ENCODE results near the gene GRK6. TPM values are rescaled to one million over a fixed set of nuclear protein-coding genes. Genes with fewer than 3 reads are reported as not detected.

The GRK6 gene
- total and polyA plus RNA-seq, 9 of the 15 experiments (the other 6 are each of a cell fraction or from before 2014, with no cell fraction given) = 0.63 to 122 (median 44.5) TPM

- Histone ChIP-seq H3K4me3 (no peak overlapping the region), H3K9ac (ENCODE audit: insufficient read depth in 1 of 2, low read depth in 2 of 2, low read length in 2 of 2) (no peak overlapping the region), H3K79me2 (ENCODE audit: control insufficient read depth, insufficient read depth, low read length) (peaks cover 10% of the 10 kb centered on the region; the same call in 2 of the 3 replicates), H4K20me1 (replicated peaks; ENCODE audit: control insufficient read depth, insufficient read depth, low read length) (peaks cover 7% of the 10 kb centered on the region), H3K27me3 (ENCODE audit: control insufficient read depth in 2 of 2, insufficient read depth in 2 of 2, low read length in 2 of 2) (no peaks in the 10 kb centered on the region), H3K36me3 (ENCODE audit: control insufficient read depth, insufficient read depth, low read length) (peaks cover 48% of the 10 kb centered on the region; the same call in 1 of the 3 replicates), H3K27ac (ENCODE audit: extremely low read depth, low read depth, low read length) (no peak overlapping the region), H2AFZ (ENCODE audit: low read depth, low read length) (no peak overlapping the region), H3K9me3 (replicated peaks; ENCODE audit: control insufficient read depth, insufficient read depth, low read depth, low read length) (no peaks in the 10 kb centered on the region), H3K9me1 (ENCODE audit: control insufficient read depth, insufficient read depth, low read length) (peaks cover 3% of the 10 kb centered on the region), H3K4me2 (ENCODE audit: insufficient read depth, low read length) (no peak overlapping the region), H3K4me1 (replicated peaks in 1 of 2; ENCODE audit: control insufficient read depth in 2 of 2, insufficient read depth in 2 of 2, low read length in 2 of 2) (peaks cover 8 to 66% of the 10 kb centered on the region in 2 experiments)
- ATAC-seq = no peak
- ChIA-PET POLR2A (interaction anchor here (0.7 to 1.0 kb wide), 3 partner anchors 8 to 34 kb away, joined by 3 read pairs; no protein-coding TSS in a partner anchor), CTCF (ENCODE audit: low intra/inter-chr PET ratio) (no interaction called here)
- no peak for DNase-seq (ENCODE audit: extremely low read depth in 1 of 4, low spot score in 3 of 4)
- intact Hi-C loops (cut with micrococcal nuclease) = no loop called here
- no peak for FAIRE-seq
- BruUV-seq (replicated peaks) = no TSS peak
- TF ChIP-seq POLR2G (IDR thresholded peaks at IDR 0.05; ENCODE audit: low read depth, low read length) = peak; percentile 39; the same call in 1 of the 2 replicates
- TF ChIP-seq, protein P1, sequence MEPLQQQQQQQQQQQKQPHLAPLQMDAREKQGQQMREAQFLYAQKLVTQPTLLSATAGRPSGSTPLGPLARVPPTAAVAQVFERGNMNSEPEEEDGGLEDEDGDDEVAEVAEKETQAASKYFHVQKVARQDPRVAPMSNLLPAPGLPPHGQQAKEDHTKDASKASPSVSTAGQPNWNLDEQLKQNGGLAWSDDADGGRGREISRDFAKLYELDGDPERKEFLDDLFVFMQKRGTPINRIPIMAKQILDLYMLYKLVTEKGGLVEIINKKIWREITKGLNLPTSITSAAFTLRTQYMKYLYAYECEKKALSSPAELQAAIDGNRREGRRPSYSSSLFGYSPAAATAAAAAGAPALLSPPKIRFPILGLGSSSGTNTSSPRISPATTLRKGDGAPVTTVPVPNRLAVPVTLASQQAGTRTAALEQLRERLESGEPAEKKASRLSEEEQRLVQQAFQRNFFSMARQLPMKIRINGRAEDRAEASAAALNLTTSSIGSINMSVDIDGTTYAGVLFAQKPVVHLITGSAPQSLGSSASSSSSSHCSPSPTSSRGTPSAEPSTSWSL (CRISPR knock-in tag; IDR thresholded peaks at IDR 0.05; ENCODE audit: borderline replicate concordance) = no peak
- no peak for TF ChIP-seq ZNF609 (CRISPR knock-in tag; IDR thresholded peaks at IDR 0.05; ENCODE audit: borderline replicate concordance)
- no peak for TF ChIP-seq CSDE1 (IDR thresholded peaks at IDR 0.05)
- no peak for TF ChIP-seq SLC30A9 (CRISPR knock-in tag; IDR thresholded peaks at IDR 0.05)
- WGBS (ENCODE audit: insufficient coverage, low coverage, missing lambda C conversion rate) = 84% methylated on average over 7 of the region's 11 CpGs
- in situ Hi-C loops (cut with MboI) = loop anchor here (10.0 kb wide), 1 partner anchor 345 kb away; no protein-coding TSS in a partner anchor
Observed at GRCh38 chr5:177459357-177459756, 32.9 kb downstream of the GRK6 start.

Data from K562 (cell line).